DMS153 (cell line): ENCODE results near the gene GJB6.

Source experiments
- DNase-seq: peaks from one replicate; lab custom pipeline; 2025; lab: John Stamatoyannopoulos, UW

The GJB6 gene

GRCh38 chr13:20186771-20187170 lies 45.3 kb downstream of the GJB6 start:
- no peak for DNase-seq

- no peak for DNase-seq
Observed at GRCh38 chr13:20185366-20186056, 46.6 kb downstream of the GJB6 start.

- peak; percentile 72 for DNase-seq
Observed at GRCh38 chr13:20182231-20182846, 49.8 kb downstream of the GJB6 start.

GRCh38 chr13:20181188-20181587 lies 50.9 kb downstream of the GJB6 start:
- DNase-seq = no peak

- no peak for DNase-seq
Observed at GRCh38 chr13:20178156-20178555, 54.0 kb downstream of the GJB6 start.

GRCh38 chr13:20177049-20177831 lies 54.9 kb downstream of the GJB6 start:
- no peak for DNase-seq

- no peak for DNase-seq
Observed at GRCh38 chr13:20175907-20176652, 56.0 kb downstream of the GJB6 start.

GRCh38 chr13:20175406-20175794 lies 56.7 kb downstream of the GJB6 start:
- no peak for DNase-seq

GRCh38 chr13:20174656-20175405 lies 57.3 kb downstream of the GJB6 start:
- peak; percentile 82 for DNase-seq

GRCh38 chr13:20173116-20173746 lies 58.9 kb downstream of the GJB6 start:
- DNase-seq = no peak
